Memory B cell (primary cell): Measurements from ENCODE around the gene TBX18.

Experiments
- ATAC-seq: fragments of 150-1000 bp; cut with Tn5 transposase; 2 replicates; pipeline ENCODE4 v1.10.0; 2021; ENCODE audit warnings: low read depth, mild to moderate bottlenecking, moderate library complexity
- DNase-seq, 2 donors: peaks; one replicate each; pipeline ENCODE4 v3.0.0; 2022; ENCODE audit warnings: low spot score in 2 of 2
- H3K27ac Mint-ChIP-seq: one replicate; pipeline ENCODE4 v1.8.0; 2022; ENCODE audit warnings: mild to moderate bottlenecking, moderate library complexity, mixed read lengths
- H3K27me3 Mint-ChIP-seq: one replicate; pipeline ENCODE4 v1.8.0; 2022; ENCODE audit warnings: mixed read lengths
- H3K36me3 Mint-ChIP-seq: one replicate; pipeline ENCODE4 v1.8.0; 2022; ENCODE audit warnings: mild to moderate bottlenecking, mixed read lengths
- H3K4me1 Mint-ChIP-seq: one replicate; pipeline ENCODE4 v1.8.0; 2022; ENCODE audit warnings: mixed read lengths
- H3K4me3 Mint-ChIP-seq: one replicate; pipeline ENCODE4 v1.8.0; 2022; ENCODE audit warnings: mild to moderate bottlenecking, moderate library complexity, mixed read lengths
- H3K9me3 Mint-ChIP-seq: one replicate; pipeline ENCODE4 v1.8.0; 2022; ENCODE audit warnings: mixed read lengths

The TBX18 gene

GRCh38 chr6:84768442-84769174, 4.2 kb upstream of the TBX18 start:
- Mint-ChIP-seq H3K4me3 (no peak overlapping the region), H3K36me3 (peaks cover 2% of the 10 kb centered on the region), H3K27ac (no peak overlapping the region), H3K4me1 (peaks cover 3% of the 10 kb centered on the region), H3K27me3 (peaks cover 21% of the 10 kb centered on the region), H3K9me3 (no peaks in the 10 kb centered on the region)
- no peak for DNase-seq
- no peak for ATAC-seq

- ATAC-seq: no peak
- Mint-ChIP-seq H3K9me3 (no peaks in the 10 kb centered on the region), H3K27ac (no peak overlapping the region), H3K36me3 (peaks cover 2% of the 10 kb centered on the region), H3K27me3 (peaks cover 21% of the 10 kb centered on the region), H3K4me3 (no peak overlapping the region), H3K4me1 (peaks cover 3% of the 10 kb centered on the region)
- no peak for DNase-seq
These were observed 3.3 kb upstream of the TBX18 start for GRCh38 chr6:84767526-84768201.

GRCh38 chr6:84766799-84767525, 2.6 kb upstream of the TBX18 start:
- Mint-ChIP-seq H3K4me1 (peaks cover 3% of the 10 kb centered on the region), H3K27ac (no peak overlapping the region), H3K9me3 (no peaks in the 10 kb centered on the region), H3K4me3 (no peak overlapping the region), H3K27me3 (peaks cover 21% of the 10 kb centered on the region), H3K36me3 (peaks cover 2% of the 10 kb centered on the region)
- DNase-seq (no peak), ATAC-seq (no peak)

DNA sequence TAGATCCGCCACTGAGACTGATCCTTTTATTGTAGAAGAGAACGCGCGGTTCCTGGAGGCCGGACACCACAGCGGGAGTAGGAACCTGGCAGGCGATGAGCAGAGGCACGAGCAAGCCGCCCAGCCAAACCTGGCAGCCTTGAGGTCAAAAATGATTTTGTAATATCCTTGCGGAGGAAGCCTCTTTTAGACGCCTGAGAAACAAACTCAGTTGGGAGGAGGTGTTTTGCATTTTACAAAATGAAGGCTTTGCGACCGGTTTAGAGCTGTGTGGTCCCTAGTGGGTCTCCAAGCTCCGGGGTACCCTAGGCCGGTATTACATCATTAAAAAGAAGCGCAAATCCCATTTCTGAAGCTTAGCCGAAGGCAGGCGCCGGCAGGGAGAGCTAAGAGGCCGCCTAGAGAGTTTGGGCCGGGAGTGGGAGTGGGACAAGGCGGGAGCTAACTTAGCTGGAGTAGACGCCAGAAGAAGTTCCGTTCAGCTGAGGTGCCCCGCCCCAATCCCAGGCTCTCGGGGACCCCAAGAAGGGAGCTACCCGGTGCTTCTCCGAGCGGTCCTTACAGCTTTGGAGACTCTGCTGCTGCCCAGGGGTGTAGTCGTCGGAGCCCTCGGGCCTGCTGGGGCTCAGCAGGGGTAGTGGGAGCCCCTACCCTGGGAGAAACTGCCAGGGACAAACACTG, 1.9 kb upstream of the TBX18 start:
- Mint-ChIP-seq H3K9me3 (no peaks in the 10 kb centered on the region), H3K4me3 (no peak overlapping the region), H3K27ac (no peak overlapping the region), H3K36me3 (peaks cover 2% of the 10 kb centered on the region), H3K27me3 (peaks cover 21% of the 10 kb centered on the region), H3K4me1 (peaks cover 3% of the 10 kb centered on the region)
- DNase-seq (no peak), ATAC-seq (no peak)

- H3K9me3 Mint-ChIP-seq: no peaks in the 10 kb centered on the region
- H3K36me3 Mint-ChIP-seq: peaks cover 2% of the 10 kb centered on the region
- H3K27ac Mint-ChIP-seq: no peak overlapping the region
- H3K27me3 Mint-ChIP-seq: peaks cover 20% of the 10 kb centered on the region
- H3K4me3 Mint-ChIP-seq: no peak overlapping the region
- H3K4me1 Mint-ChIP-seq: peaks cover 3% of the 10 kb centered on the region
- DNase-seq: no peak
- no peak for ATAC-seq
These were observed 489 bp downstream of the TBX18 start for GRCh38 chr6:84763886-84764331.

DNA sequence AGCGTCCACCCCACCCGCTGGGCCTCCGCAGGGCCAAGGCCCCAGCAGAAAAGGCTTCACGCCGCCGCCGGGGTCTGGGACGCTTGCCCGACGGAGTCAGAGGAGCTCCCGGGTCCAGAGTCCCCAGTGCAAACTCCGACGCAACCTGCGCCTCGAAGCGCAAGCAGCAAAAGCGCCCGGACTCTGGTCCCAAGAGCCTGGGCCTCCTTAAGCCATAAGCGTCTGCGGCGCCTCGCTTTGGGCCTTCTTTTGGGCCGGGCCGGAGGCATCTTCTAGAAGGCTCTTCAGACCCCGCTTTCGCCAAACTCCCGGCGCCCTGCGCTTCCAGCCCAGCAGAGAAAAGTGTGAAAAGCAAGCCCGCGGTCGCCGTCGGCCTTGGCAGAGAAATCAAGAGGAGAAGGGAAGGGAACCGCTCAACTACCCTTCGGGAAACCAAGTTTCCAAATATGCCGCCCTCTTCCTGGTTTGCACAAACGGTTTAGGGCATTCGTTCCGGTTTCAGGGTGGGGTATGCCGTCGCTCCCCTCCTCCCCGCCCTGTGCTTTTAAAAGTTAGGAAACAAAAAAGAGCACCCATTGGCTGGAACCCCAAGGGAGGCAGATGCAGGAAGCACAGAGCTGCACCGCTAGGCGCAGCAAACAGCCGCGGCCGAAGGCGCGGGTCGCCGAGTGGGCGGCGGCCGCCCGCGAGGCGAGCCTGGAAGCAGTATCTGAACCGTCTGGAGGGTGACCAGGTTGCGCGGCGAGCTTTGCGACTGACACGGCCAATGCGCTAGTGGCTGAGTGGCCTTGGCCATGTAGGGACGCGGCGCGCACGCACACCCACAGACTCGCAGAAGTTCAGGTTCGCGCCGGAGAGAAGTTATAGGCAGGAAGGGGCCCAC, 1.2 kb downstream of the TBX18 start:
- ATAC-seq (no peak), DNase-seq (no peak)
- no peak overlapping the region for H3K4me3 Mint-ChIP-seq
- no peak overlapping the region for H3K27ac Mint-ChIP-seq
- H3K36me3 Mint-ChIP-seq: peaks cover 2% of the 10 kb centered on the region
- peaks cover 3% of the 10 kb centered on the region for H3K4me1 Mint-ChIP-seq
- H3K9me3 Mint-ChIP-seq: no peaks in the 10 kb centered on the region
- H3K27me3 Mint-ChIP-seq: peaks cover 15% of the 10 kb centered on the region

- H3K9me3 Mint-ChIP-seq: no peaks in the 10 kb centered on the region
These were observed 2.0 kb downstream of the TBX18 start for GRCh38 chr6:84762220-84763002.

GRCh38 chr6:84758486-84758885, 5.9 kb downstream of the TBX18 start:
- Mint-ChIP-seq H3K36me3 (no peaks in the 10 kb centered on the region), H3K27ac (no peak overlapping the region), H3K9me3 (no peaks in the 10 kb centered on the region), H3K4me1 (no peaks in the 10 kb centered on the region), H3K27me3 (peaks cover 2% of the 10 kb centered on the region), H3K4me3 (no peak overlapping the region)
- no peak for ATAC-seq
- no peak for DNase-seq

More at GRCh38 chr6:84762220-84763002, 2.0 kb downstream of the TBX18 start:
- ATAC-seq (no peak), DNase-seq (no peak)
- Mint-ChIP-seq H3K27ac (no peak overlapping the region), H3K4me1 (peaks cover 3% of the 10 kb centered on the region), H3K4me3 (no peak overlapping the region), H3K27me3 (peaks cover 8% of the 10 kb centered on the region), H3K36me3 (peaks cover 2% of the 10 kb centered on the region)

DNA sequence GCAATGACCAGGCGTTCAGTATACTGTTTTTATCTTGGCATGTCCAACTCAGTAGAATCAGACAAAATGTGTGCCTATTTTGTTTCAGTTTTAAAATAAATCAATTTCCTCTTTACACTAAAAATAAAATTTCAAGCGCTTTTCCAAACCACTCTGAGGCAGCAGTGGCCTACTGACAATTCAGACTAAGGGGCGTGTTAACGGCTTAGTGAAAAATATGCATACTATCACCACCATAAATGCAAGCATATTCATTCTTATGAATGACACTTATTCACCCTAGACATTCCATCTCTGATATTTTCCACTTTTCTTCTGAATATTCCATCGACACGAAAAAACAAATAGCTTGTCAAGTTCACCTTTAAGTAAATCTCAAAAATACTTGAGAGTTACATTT, 7.5 kb downstream of the TBX18 start:
- H3K27ac Mint-ChIP-seq: no peak overlapping the region
- no peaks in the 10 kb centered on the region for H3K36me3 Mint-ChIP-seq
- DNase-seq: no peak
- H3K9me3 Mint-ChIP-seq: no peaks in the 10 kb centered on the region
- H3K27me3 Mint-ChIP-seq: peaks cover 2% of the 10 kb centered on the region
- no peak overlapping the region for H3K4me3 Mint-ChIP-seq
- H3K4me1 Mint-ChIP-seq: no peaks in the 10 kb centered on the region
- ATAC-seq: no peak

GRCh38 chr6:84756466-84756865, 7.9 kb downstream of the TBX18 start:
- ATAC-seq: no peak
- no peaks in the 10 kb centered on the region for H3K9me3 Mint-ChIP-seq

DNA sequence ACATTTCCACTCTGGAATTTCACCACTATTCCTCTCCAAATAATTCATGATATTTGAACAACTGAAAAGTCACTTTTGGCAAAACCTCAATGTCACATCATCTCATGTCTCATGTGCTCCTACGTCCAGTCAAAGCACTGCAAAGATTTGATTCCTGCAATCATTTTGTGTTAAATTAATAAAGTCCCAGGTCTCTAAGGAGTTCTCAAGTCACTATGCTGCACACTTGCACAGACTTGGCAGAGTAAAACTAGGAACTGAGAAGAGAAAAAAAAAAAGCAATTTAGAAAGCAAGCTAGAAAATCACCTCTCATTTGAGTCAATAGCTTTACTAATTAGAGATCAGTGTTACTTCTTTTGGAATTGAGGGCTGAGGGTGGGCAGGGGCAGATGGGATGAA, 11.2 kb downstream of the TBX18 start:
- Mint-ChIP-seq H3K9me3 (no peaks in the 10 kb centered on the region), H3K4me3 (no peak overlapping the region), H3K27me3 (no peaks in the 10 kb centered on the region), H3K27ac (no peak overlapping the region), H3K36me3 (no peaks in the 10 kb centered on the region), H3K4me1 (no peaks in the 10 kb centered on the region)
- ATAC-seq: no peak
- no peak for DNase-seq

More at GRCh38 chr6:84756466-84756865, 7.9 kb downstream of the TBX18 start:
- Mint-ChIP-seq H3K27me3 (peaks cover 2% of the 10 kb centered on the region), H3K36me3 (no peaks in the 10 kb centered on the region), H3K27ac (no peak overlapping the region), H3K4me3 (no peak overlapping the region), H3K4me1 (no peaks in the 10 kb centered on the region)
- no peak for DNase-seq

DNA sequence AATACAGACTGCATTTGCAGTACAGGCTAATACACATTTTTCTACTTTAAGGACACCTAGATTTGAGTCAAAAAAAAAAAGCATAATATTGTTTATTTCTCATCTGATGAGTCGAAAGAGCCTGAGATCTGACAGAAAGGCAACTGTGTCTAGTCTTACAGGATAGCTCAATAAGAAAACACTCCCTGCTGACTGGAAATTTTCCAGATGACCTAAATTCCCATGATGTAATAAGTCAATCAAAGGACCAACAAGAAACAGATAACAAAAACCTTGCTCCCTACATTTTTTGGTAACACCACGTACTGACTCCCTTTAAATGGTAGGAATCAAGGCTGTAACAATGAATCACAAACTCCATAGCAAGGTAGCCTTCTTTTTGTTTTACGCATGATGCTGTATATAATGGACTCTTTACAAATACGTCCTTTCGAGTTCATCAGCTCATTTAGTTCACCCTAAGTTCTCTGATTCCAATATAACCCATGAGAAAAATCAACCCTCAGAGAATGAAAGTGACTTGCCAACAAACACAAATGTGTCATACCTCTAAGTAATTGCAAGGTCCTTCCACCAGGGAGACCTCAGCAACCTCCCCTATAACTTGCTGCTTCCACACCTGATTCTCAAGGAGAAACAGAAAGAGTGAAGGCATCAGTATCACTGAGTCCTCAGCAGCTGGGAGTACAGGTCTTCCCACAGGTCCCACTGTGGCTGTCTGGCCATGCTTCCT, 12.1 kb downstream of the TBX18 start:
- Mint-ChIP-seq H3K27ac (no peak overlapping the region), H3K4me3 (no peak overlapping the region), H3K27me3 (no peaks in the 10 kb centered on the region), H3K9me3 (no peaks in the 10 kb centered on the region), H3K36me3 (no peaks in the 10 kb centered on the region), H3K4me1 (no peaks in the 10 kb centered on the region)
- DNase-seq: no peak
- ATAC-seq: no peak
